Caco-2 (cell line): Measurements from ENCODE around the gene TENM3. TPM values are rescaled to one million over a fixed set of nuclear protein-coding genes. Genes with fewer than 3 reads are reported as not detected.

Experiments used
- BruUV-seq: library from RNA; stranded (reverse); fragments of 400-500 nt; replicated peaks from 2 replicates; lab custom pipeline; 2021; lab: Mats Ljungman, UMichigan
- CTCF ChIA-PET: fragments of 300-600 bp; sonication (Branson Sonifier 250); formaldehyde crosslinking; loops from one replicate; lab custom pipeline; 2022; ENCODE audit warnings: antibody characterized with exemption; lab: Charles Lee
- POLR2A ChIA-PET: fragments of 300-600 bp; sonication (Branson Sonifier 250); formaldehyde crosslinking; loops from one replicate; lab custom pipeline; 2022; ENCODE audit warnings: antibody characterized with exemption; lab: Charles Lee
- DNase-seq, 2 experiments: peaks; one replicate each; pipeline versions ENCODE4 v3.0.0 to v3.0.0-alpha.2; 2020 to 2022
- H3K27me3 ChIP-seq: replicated peaks from 2 replicates; pipeline ENCODE4 v1.6.0; 2011; ENCODE audit warnings: low read length; ENCODE audit not compliant: control insufficient read depth, insufficient read depth
- H3K36me3 ChIP-seq: 2 replicates; pipeline ENCODE4 v1.5.1; 2011; ENCODE audit warnings: low read length; ENCODE audit not compliant: control insufficient read depth, insufficient read depth
- H3K4me1 ChIP-seq: fragments of 250-450 bp; sonication (Bioruptor Pico); 2 replicates; pipeline ENCODE4 v1.5.1; 2020; ENCODE audit warnings: mild to moderate bottlenecking
- H3K4me3 ChIP-seq: 2 replicates; pipeline ENCODE4 v1.5.1; 2011; ENCODE audit warnings: low read depth, mild to moderate bottlenecking, control low read depth, low read length
- H3K9me3 ChIP-seq: fragments of 250-450 bp; sonication (Bioruptor Pico); 2 replicates; pipeline ENCODE4 v1.5.1; 2020; ENCODE audit warnings: mild to moderate bottlenecking, moderate library complexity
- H3K27ac Mint-ChIP-seq: one replicate; pipeline ENCODE4 v1.8.0; 2022; ENCODE audit warnings: mixed read lengths; ENCODE audit not compliant: unreplicated experiment
- H3K27me3 Mint-ChIP-seq: one replicate; pipeline ENCODE4 v1.8.0; 2022; ENCODE audit warnings: mixed read lengths; ENCODE audit not compliant: insufficient read depth, unreplicated experiment
- H3K36me3 Mint-ChIP-seq: one replicate; pipeline ENCODE4 v1.8.0; 2022; ENCODE audit warnings: mild to moderate bottlenecking, mixed read lengths; ENCODE audit not compliant: insufficient read depth, unreplicated experiment
- H3K4me1 Mint-ChIP-seq: one replicate; pipeline ENCODE4 v1.8.0; 2022; ENCODE audit warnings: low read depth, mixed read lengths; ENCODE audit not compliant: unreplicated experiment
- H3K4me3 Mint-ChIP-seq: one replicate; pipeline ENCODE4 v1.8.0; 2022; ENCODE audit warnings: mild to moderate bottlenecking, moderate library complexity, mixed read lengths; ENCODE audit not compliant: unreplicated experiment
- H3K9me3 Mint-ChIP-seq: one replicate; pipeline ENCODE4 v1.8.0; 2022; ENCODE audit warnings: mixed read lengths; ENCODE audit not compliant: unreplicated experiment
- intact Hi-C: fragments of 100-400 bp; cut with micrococcal nuclease; formaldehyde crosslinking; loops from one replicate; pipeline ENCODE4 v1.10.0; 2022; ENCODE audit not compliant: unreplicated experiment
- total RNA-seq: library from RNA; stranded (reverse); gene quantifications from 2 replicates; pipeline ENCODE4 v1.2.3, GENCODE V29; 2022
- TF ChIP-seq, protein P1 (sequence below), 2 experiments: fragments of 200-600 bp in 1 of 2; IDR thresholded peaks; 1 replicate in 1 of 2; 2 replicates in 1 of 2; pipeline versions ENCODE4 v1.5.1 to v1.8.0; 2011 to 2022; ENCODE audit warnings: antibody characterized with exemption in 1 of 2, control low read depth in 1 of 2, inconsistent platforms in 1 of 2, low read depth in 1 of 2, low read length in 1 of 2, mild to moderate bottlenecking in 1 of 2, moderate library complexity in 1 of 2; ENCODE audit not compliant: insufficient read depth in 1 of 2, severe bottlenecking in 1 of 2, unreplicated experiment in 1 of 2

Gene TENM3
- total RNA-seq, 1 experiment from 2014 or later: 94.7 TPM

GRCh38 chr4:182749667-182750167 lies 506.5 kb downstream of the TENM3 start:
- POLR2A ChIA-PET: no interaction called here
- intact Hi-C loops: no loop called here

GRCh38 chr4:182752158-182752910 lies 509.1 kb downstream of the TENM3 start:
- no peaks in the 10 kb centered on the region for H3K27me3 ChIP-seq
- no peak overlapping the region for H3K27ac Mint-ChIP-seq
- no peak overlapping the region for H3K4me3 Mint-ChIP-seq
- TF ChIP-seq, protein P1, sequence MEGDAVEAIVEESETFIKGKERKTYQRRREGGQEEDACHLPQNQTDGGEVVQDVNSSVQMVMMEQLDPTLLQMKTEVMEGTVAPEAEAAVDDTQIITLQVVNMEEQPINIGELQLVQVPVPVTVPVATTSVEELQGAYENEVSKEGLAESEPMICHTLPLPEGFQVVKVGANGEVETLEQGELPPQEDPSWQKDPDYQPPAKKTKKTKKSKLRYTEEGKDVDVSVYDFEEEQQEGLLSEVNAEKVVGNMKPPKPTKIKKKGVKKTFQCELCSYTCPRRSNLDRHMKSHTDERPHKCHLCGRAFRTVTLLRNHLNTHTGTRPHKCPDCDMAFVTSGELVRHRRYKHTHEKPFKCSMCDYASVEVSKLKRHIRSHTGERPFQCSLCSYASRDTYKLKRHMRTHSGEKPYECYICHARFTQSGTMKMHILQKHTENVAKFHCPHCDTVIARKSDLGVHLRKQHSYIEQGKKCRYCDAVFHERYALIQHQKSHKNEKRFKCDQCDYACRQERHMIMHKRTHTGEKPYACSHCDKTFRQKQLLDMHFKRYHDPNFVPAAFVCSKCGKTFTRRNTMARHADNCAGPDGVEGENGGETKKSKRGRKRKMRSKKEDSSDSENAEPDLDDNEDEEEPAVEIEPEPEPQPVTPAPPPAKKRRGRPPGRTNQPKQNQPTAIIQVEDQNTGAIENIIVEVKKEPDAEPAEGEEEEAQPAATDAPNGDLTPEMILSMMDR (IDR thresholded peaks at IDR 0.05; ENCODE audit: insufficient read depth in 1 of 2, low read depth in 1 of 2, low read length in 1 of 2, severe bottlenecking in 1 of 2, unreplicated experiment in 1 of 2): no peak
- H3K27me3 Mint-ChIP-seq: no peaks in the 10 kb centered on the region
- no peak overlapping the region for H3K4me3 ChIP-seq
- intact Hi-C loops: no loop called here
- peaks cover 54% of the 10 kb centered on the region for H3K36me3 Mint-ChIP-seq
- CTCF ChIA-PET: no interaction called here
- no peaks in the 10 kb centered on the region for H3K9me3 ChIP-seq
- H3K4me1 Mint-ChIP-seq: peaks cover 5% of the 10 kb centered on the region
- no peaks in the 10 kb centered on the region for H3K9me3 Mint-ChIP-seq
- H3K36me3 ChIP-seq: no peaks in the 10 kb centered on the region; the same call in 1 of the 2 replicates
- DNase-seq: no peak
- no TSS peak for BruUV-seq
- no peaks in the 10 kb centered on the region for H3K4me1 ChIP-seq
- POLR2A ChIA-PET: no interaction called here

More at GRCh38 chr4:182749667-182750167, 506.5 kb downstream of the TENM3 start:
- Mint-ChIP-seq H3K4me1 (peaks cover 5% of the 10 kb centered on the region), H3K27me3 (no peaks in the 10 kb centered on the region), H3K27ac (no peak overlapping the region), H3K4me3 (no peak overlapping the region), H3K9me3 (peaks cover 19% of the 10 kb centered on the region), H3K36me3 (peaks cover 40% of the 10 kb centered on the region)
- TF ChIP-seq, protein P1 (IDR thresholded peaks at IDR 0.05; ENCODE audit: insufficient read depth in 1 of 2, low read depth in 1 of 2, low read length in 1 of 2, severe bottlenecking in 1 of 2, unreplicated experiment in 1 of 2): no peak
- Histone ChIP-seq H3K9me3 (no peaks in the 10 kb centered on the region), H3K36me3 (no peaks in the 10 kb centered on the region; the same call in 1 of the 2 replicates), H3K27me3 (no peaks in the 10 kb centered on the region), H3K4me1 (no peaks in the 10 kb centered on the region), H3K4me3 (no peak overlapping the region)
- BruUV-seq: no TSS peak
- no peak for DNase-seq
- CTCF ChIA-PET: interaction anchor here (1.5 kb wide), 1 partner anchor 175 kb away, joined by 5 read pairs; no protein-coding TSS in a partner anchor

DNA sequence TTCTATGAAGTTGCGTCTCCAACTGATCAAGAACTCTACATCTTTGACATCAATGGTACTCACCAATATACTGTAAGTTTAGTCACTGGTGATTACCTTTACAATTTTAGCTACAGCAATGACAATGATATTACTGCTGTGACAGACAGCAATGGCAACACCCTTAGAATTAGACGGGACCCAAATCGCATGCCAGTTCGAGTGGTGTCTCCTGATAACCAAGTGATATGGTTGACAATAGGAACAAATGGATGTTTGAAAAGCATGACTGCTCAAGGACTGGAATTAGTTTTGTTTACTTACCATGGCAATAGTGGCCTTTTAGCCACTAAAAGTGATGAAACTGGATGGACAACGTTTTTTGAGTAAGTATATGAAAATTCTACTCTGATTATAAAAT lies 511.7 kb downstream of the TENM3 start:
- no TSS peak for BruUV-seq
- no peaks in the 10 kb centered on the region for H3K9me3 ChIP-seq
- ChIA-PET POLR2A (no interaction called here), CTCF (no interaction called here)
- no peak for DNase-seq
- TF ChIP-seq, protein P1 (IDR thresholded peaks at IDR 0.05; ENCODE audit: insufficient read depth in 1 of 2, low read depth in 1 of 2, low read length in 1 of 2, severe bottlenecking in 1 of 2, unreplicated experiment in 1 of 2): no peak
- Mint-ChIP-seq H3K27me3 (no peaks in the 10 kb centered on the region), H3K27ac (no peak overlapping the region), H3K9me3 (no peaks in the 10 kb centered on the region), H3K36me3 (peaks cover 51% of the 10 kb centered on the region), H3K4me1 (no peaks in the 10 kb centered on the region), H3K4me3 (no peak overlapping the region)
- H3K4me1 ChIP-seq: no peaks in the 10 kb centered on the region
- H3K36me3 ChIP-seq: no peaks in the 10 kb centered on the region; the same call in 1 of the 2 replicates
- no peaks in the 10 kb centered on the region for H3K27me3 ChIP-seq
- no peak overlapping the region for H3K4me3 ChIP-seq
- intact Hi-C loops: no loop called here
